GM19328 (cell line): ENCODE data around the gene SRGAP2B.
"Not testable (repeated sequence)": the region's sequence is repeated elsewhere in the genome, so short reads cannot be mapped to it uniquely, and the experiment has no call there.

Experiments used
- ATAC-seq: cut with Tn5 transposase; IDR thresholded peaks from one replicate; pipeline ENCODE4 v1.9.1; 2021; ENCODE audit warnings: mild to moderate bottlenecking, moderate library complexity; ENCODE audit not compliant: unreplicated experiment

SRGAP2B gene

DNA sequence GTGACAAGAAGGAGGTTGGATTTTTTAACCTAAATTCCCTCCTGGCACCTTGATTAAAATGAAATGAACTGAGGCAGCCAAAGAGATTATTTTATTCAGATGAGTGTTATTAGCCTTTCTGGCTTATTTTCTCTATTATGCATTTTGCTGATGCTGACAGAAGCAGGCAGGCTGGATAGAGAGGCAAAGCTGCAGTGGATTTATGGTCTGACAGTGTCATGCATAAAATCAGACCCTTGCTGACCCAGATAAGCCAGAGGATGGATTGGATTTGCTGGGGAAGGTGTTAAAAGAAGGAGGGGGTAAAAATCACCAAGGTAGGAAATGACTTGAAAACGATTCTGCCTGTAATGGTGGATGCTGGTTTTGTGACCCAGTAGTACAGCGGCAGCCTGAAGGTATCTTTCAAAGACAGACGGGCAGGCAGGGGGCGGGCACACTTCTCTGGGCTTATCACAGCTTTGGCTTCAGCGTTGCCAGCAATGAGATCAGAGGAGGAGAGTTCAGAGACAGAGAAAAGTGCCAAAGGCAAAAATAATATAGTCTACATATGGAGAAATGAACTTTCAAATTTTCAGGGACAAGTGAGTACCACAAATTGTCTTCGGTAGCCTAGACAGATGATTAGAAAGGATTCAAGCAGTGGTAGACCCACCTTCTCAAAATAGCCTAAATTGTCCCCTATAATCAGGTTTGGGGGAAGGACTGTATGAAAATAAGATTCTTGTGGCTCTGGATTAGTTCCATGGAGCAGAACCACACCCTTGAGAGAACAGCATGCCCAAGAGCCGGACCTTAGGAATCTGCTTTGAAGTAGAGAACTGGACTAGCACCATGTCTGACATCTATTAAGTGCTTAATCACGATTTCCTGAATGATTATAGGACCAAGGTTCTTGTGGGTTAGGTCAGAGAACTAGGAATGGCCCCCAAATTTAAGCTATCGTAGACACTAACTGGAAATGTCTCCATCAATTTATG lies 133.2 kb downstream of the SRGAP2B start:
- not testable (repeated sequence) for ATAC-seq

DNA sequence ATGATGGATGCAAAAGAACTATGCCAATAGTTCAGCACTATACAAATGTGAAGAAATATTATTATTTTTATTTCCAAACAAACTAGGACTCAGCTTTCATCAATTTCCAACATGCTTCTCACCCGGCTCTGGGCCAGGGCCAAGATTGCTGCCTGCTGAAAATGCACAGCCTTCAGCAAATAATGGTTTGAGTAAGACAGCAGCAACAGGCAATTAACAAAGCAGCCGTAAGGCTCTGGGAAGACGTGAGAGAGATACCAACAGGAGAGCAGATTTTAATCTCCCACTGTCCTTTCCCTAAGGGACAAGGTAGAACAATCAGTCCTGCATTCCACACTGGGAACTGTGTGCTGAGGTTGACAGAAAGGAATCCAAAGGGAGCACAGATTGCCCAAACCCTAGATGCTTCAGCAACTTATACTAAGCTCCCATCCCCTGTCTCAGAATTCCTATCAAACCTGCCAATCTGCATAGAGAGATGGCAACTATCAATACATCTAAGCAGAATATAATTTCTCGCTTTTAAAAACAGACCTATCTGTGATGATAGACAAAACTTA lies 134.1 kb downstream of the SRGAP2B start:
- ATAC-seq, result not testable (repeated sequence)

DNA sequence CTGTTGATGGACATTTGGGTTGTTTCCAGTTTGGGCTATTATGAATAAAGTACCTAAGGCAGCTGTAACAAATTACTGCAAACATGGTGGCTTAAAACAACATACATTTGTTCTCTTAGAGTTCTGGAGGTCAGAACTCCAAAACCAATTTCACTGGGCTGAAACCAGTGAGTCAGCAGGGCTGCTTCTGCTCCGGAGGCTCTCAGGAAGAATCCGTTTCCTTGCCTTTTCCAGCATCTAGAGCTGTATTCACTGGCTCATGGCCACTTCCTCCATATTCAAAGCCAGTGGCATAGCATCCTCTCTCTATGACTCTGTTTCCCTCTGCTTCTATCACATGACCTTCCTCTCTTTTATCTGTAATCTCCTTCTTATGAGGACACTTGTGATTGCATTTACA lies 146.7 kb downstream of the SRGAP2B start:
- ATAC-seq, result not testable (repeated sequence)

DNA sequence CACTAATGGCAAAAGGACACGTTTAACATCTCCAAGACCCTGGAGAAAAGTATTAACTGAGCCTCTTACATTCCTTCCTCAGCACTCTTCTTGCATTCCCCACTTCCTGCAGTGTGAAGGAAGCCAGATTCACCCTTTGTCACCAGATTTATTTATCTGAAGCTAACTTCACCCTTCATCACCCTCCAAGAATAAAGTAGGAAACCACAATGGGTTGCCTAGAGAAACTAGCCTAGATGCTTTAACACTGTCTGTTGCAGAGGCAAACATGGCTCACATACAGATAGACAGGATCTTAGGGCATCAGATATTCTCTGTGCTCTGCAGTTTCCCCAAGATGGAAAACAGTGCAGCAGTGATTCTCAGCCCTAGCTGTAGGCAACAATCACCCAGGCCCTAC lies 147.6 kb downstream of the SRGAP2B start:
- ATAC-seq, result not testable (repeated sequence)

DNA sequence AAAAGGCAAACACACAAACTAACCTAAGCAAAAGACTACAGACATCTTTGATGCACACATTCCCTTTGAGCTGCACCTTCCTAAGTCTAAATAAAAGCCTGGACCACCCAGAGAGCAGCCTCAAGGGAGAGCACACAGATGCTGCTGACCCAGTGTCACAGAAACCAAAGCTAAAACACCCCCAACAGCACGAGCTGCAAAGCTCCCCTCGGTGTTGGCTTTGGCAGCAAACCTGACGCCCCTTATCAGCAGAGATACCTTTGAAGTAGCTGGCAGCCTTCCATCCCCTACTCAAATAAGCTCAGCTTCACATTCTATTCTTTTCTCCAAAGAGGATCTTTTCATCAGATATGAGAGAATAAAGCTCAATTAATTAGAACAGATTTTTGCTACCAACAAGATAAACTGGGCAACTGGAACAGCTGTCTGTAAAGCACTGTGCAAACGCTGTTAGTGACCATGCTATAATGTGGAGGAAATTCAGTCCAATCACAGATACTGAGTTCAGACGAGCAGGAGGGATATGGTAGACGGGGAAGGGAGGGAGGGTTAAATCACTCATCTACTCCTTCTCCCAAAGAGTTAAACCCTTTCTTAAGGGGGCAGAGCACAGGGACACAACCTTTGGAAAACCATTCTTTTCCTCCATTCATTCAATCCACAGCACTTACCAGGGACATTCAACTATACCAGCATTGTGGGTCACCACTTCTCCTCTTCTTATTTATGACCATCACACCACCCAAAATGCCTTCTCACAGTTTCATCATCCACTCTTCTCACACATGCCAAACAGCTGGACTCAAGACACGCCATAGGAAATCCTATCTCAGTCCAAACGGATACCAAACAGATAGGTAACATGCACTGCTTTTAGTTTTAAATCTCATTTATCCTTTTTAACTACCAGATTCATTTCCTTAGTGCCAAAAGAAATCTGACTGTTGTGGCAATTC lies 148.3 kb downstream of the SRGAP2B start:
- not testable (repeated sequence) for ATAC-seq

DNA sequence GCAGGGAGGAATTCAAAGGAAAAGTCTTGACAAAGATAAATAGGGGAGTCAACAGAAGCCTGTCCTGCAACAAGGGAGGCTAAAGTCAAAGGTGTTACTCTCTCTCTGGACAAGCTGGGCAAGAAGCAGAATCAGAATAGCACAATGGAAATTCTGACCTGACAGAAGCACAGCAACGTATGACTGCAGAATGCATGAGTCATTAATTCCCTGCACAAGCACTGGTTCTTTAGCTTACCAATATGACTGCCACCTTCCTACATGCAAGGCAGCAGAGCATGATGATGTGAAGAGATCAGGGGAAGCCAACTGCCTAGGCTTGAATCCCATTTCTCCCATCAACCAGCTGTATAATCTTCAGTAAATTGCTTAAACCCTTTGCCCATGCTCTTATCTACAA lies 153.4 kb downstream of the SRGAP2B start:
- ATAC-seq, result not testable (repeated sequence)

DNA sequence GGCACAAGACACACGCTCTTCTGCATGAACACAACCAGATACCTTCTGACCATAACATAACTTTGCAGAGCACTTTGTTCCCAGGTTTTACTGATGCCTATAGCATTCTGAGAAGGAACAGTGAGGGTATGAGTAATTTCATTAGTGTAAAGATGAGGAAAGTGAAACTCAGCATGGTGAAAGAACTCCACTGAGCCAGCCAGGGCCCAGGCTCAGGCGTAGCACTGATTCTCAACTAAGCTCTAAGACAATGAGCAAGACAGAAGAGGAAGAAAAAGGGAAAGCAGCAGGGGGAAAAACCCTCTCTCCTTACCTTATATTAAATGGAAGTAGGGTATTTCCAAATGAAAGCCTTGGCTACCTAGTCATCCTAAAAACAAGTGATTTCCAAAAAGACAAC lies 155.1 kb downstream of the SRGAP2B start:
- ATAC-seq, result not testable (repeated sequence)

DNA sequence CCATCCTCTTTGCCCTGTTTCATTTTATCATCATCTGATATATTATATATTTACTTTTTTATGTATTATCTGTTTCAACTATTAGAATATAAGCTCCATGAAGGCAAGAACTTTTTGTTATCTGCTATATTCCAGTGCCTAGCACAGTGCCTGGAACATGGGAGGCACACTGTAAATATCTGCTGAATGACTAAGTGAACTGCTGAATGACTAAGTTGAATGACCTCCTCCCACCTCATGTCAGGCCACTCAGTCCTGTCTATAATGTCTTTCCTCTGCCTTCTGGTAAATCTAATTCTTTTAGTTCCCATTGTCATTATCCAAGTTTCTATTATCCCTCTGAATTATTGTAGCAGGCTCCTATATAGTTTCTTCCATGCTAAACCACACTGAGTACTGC lies 156.5 kb downstream of the SRGAP2B start:
- not testable (repeated sequence) for ATAC-seq

DNA sequence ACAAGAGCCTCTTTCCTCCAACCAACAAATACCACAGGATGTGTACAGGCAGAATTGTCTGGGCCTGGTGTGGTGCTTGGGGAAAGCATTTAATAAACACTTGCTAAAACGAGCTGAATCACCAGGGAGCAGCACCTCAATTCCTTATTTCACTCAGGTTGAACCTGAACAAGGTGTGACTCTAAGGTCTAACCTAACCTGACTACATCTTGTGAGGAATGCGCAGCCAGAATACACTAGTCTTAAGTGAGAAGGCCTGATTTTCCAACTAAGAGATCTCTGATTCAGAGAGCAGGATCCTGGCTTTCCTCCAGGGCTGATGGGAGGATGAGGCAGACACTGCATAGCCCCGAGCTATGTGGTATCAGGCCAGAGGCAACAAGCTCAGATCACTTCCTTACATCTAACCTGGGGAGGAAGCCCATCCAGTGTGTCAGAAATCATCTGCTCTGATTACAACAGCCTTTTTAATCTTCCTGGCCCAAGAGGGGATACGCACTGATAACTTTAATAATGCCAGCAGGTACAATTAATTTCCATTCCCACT lies 158.9 kb downstream of the SRGAP2B start:
- not testable (repeated sequence) for ATAC-seq

DNA sequence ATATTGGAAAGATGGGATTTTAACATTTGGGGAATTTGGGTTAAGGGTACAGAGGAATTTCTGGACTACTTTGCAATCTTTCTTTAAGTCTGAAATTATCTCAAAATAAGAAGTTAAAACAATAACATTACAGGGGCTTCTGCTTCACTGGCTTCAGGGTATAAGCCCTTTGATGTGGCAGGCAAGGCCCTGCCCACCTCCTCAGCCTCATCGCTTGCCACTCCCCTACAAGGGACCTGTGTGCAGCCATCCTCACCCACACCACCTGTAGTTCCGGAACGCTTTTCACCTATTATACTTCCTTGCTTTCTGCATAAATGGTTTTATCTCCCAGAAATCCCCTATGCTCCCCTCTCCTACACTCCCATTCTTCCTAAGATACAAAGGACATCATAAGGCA lies 159.8 kb downstream of the SRGAP2B start:
- ATAC-seq, result not testable (repeated sequence)

DNA sequence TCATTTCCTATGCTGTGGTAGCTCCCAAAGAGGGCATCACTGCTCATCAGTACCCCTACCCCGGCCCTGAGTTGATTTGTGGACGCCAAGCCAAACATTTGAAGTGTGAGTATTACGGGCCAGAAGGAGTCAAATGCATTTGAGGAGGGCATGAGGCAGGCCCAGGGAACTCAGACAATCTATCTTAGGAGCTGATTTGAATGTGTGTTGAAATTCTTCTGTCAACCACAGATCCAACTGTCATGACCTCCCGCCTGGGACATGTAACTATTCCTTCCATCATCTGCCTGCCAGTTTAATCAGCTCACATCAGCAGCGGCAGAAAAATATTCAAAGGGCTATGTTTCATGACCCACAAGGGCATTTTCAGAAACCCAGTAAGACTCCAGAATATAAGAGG lies 162.1 kb downstream of the SRGAP2B start:
- not testable (repeated sequence) for ATAC-seq

DNA sequence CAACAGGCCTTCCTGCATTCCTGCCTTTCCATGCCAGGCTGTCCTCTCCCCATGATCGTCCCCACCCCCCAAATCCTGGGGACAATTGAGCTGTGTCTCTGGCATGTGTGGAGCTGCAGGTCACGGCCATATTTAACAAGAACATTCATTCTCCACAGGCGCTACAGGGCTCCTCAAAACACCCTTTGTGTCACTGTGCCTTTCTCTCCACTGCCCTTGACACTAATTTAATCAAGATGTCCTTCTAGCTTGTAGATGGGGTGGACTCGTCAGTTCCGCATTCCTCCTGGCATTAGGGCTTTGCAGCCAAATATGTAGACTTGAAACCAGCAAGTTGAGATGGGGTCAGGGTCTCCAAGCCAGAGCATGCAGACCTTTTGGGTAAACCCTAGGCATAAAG lies 163.0 kb downstream of the SRGAP2B start:
- not testable (repeated sequence) for ATAC-seq

DNA sequence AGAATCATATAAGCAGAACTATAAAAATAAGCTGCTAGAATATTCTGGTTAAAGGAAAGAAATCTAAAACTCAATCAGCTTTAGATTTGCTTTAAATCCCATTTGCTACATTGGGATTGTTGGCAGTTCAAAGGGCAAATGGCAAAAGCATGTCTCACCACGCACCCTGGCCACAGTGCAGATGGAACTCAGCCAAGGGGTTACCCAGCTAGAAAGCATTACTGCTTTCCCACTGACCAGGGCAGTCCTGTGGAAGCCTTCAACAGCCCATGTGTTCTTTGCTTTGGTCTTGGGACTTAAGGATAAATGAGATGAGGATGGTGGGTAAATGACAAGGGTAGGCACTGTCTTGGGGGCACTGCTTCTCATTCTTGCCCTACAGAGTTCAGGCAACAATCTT lies 163.6 kb downstream of the SRGAP2B start:
- ATAC-seq, result not testable (repeated sequence)

DNA sequence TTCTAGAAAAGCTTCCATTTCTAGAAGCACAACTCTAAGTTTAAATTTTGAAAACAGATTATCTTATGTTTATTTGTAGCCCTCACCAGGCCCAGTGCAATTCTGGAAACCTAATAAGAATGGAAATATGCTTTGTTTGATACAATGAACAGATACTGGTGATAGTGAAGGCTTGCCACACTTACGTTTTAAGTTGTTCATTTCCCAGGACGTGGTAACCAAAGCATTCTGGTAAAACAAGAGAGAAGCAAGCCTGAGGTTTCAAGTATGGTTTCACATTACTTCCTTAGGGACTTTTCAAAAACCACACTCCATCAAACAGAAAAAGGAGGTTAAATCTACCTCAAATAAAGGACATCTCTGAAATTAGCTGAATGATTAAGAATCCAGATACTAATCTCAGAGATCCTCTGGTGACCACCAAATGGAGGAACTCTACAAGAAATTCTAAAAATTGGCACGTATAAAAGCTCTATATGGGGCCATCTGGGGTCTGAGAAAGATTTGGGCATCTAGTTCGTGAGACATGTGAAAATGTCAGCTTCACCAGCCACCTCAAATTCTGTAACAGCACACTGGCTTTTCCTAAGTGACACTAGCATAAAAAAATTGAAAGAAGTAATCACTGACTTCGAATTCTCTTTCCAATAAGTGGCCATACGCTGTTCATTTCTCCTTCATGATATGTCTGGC lies 164.9 kb downstream of the SRGAP2B start:
- not testable (repeated sequence) for ATAC-seq

DNA sequence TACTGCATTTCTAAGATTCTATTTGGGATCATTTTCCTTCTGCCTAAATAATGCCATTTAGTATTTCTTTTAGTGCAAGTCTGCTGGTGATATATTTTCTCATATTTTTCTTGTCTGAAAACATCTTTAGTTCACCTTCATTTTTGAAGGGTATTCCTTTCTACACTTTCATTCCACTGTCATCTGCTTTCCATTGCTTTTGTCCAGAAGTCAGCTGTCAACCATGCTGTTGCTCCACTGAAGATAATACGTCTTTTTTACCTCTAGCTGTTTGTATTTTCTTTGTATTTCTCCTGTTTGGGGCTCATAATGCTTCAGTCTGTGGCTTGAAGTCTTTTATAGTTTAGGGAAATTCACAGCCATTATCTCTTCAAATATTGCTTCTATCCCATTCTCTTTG lies 167.8 kb downstream of the SRGAP2B start:
- ATAC-seq, result not testable (repeated sequence)

DNA sequence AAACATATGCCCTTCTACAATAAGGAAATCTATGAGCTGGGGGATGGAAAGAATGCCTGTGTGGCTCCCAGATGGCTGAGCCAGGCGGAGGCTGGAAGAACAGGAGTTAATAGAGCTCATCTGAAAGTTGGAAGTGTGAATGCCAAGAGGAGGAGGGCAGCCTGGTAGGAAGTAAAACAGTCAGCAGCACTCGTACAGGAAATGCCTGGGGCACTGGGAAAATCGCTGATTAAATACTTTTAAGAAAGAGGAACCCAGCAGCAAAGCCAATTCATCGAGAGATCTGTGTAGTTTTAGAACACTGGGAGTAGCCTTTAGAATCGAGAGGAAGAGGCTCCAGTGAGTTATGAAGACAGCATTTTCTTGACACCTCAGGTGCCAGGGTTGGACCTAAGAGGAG lies 171.5 kb downstream of the SRGAP2B start:
- ATAC-seq, result not testable (repeated sequence)

DNA sequence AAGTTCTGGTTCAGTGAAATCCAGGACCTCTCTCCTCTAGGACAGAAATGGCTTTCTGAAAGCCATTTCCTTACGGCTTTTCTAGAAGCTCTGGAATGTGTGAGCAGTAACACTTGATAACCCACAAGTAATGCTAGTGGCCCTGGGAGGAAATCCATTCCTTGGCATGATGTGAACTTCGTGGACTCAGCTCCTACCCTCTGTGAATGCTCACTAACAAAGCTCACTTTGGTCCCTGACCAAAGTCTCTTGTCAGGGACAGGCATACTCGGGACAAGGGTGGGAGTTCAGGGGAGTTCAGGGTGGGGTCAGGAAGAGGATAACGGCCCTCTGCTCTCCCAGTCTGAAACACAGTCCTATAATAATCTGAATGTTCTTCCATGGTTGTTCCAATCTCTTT lies 172.3 kb downstream of the SRGAP2B start:
- not testable (repeated sequence) for ATAC-seq

DNA sequence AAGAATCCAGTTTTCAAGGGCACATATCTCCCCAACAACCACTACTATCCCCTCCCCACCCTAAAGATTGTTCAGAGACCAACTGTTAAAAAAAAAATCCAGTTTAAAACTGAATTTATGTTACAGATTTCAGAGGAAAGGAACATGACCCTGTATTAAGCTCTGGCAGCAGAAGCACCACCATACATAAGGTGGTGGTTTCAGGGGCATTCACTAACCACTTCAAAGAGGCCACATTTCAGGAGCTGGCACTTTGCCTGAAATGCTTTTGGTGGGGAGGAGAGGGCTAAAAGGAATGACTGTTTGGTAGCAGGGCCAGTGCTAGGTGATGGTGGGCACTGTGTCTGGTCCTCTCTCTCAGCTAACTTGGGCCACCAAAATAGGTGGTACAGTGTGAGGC lies 176.0 kb downstream of the SRGAP2B start:
- ATAC-seq, result not testable (repeated sequence)

DNA sequence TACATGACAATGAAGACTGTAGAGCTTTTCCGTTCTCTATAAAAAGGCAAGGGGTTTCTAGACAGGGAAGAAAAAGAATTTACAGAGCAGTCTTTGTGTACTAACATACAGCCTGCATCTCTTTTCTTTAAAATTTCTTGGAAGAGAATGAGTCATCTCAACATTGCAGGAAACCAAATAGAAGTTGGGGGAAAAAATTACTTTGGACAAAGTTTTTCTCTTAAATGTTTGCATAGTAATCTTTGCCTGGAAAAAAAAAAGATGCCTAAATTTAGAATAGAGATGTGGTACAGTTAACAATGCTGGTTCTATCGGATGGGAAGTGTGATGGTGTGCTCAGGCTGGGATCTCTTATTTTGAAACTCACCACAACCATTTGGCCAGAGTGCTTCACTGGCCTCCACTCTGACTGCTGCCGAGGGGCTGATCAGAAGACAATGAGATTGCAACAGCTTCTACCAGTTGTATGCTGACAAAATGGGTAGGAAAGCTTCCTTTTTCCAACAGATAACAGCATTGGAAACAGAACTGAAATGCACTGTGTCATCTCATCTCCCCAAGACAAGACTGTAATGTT lies 177.0 kb downstream of the SRGAP2B start:
- ATAC-seq, result not testable (repeated sequence)
